Measurements from ENCODE around the gene SLC15A5.

The SLC15A5 gene

GRCh38 chr12:16241346-16241745, 36.1 kb downstream of the SLC15A5 start:
- no peaks in the 10 kb centered on the region for H3K36me3 ChIP-seq (replicated peaks; ENCODE audit: low read depth, low read length)
- H4K20me1 ChIP-seq (ENCODE audit: insufficient read depth, low read length), result no peaks in the 10 kb centered on the region
- no peak overlapping the region for H3K4me3 ChIP-seq (ENCODE audit: low read length)
- H3K9me3 ChIP-seq (ENCODE audit: insufficient read depth, low read length), result no peaks in the 10 kb centered on the region
- no peak overlapping the region for H2AFZ ChIP-seq (ENCODE audit: low read depth, low read length)
- peaks cover 9% of the 10 kb centered on the region for H3K4me1 ChIP-seq (ENCODE audit: low read length)
- no peaks in the 10 kb centered on the region for H3K79me2 ChIP-seq (ENCODE audit: low read length)
- H3K27ac ChIP-seq (ENCODE audit: low read length), result no peak overlapping the region
- no peaks in the 10 kb centered on the region for H3K27me3 ChIP-seq (ENCODE audit: low read depth, low read length)
- H3K9ac ChIP-seq (ENCODE audit: low read length), result no peak overlapping the region
- TF ChIP-seq CTCF (IDR thresholded peaks at IDR 0.05; ENCODE audit: low read depth, low read length) (no peak), EZH2phosphoT487 (IDR thresholded peaks at IDR 0.05; ENCODE audit: low read depth) (no peak)
- H3K4me2 ChIP-seq (ENCODE audit: low read length), result no peak overlapping the region

GRCh38 chr12:16238661-16239060, 38.8 kb downstream of the SLC15A5 start:
- no peaks in the 10 kb centered on the region for H3K27me3 ChIP-seq (ENCODE audit: low read depth, low read length)
- no peaks in the 10 kb centered on the region for H3K79me2 ChIP-seq (ENCODE audit: low read length)
- H4K20me1 ChIP-seq (ENCODE audit: insufficient read depth, low read length), result no peaks in the 10 kb centered on the region
- no peaks in the 10 kb centered on the region for H3K36me3 ChIP-seq (replicated peaks; ENCODE audit: low read depth, low read length)
- H3K4me1 ChIP-seq (ENCODE audit: low read length), result peaks cover 9% of the 10 kb centered on the region
- H3K27ac ChIP-seq (ENCODE audit: low read length), result no peak overlapping the region
- H3K9me3 ChIP-seq (ENCODE audit: insufficient read depth, low read length), result no peaks in the 10 kb centered on the region
- H2AFZ ChIP-seq (ENCODE audit: low read depth, low read length), result no peak overlapping the region
- H3K4me2 ChIP-seq (ENCODE audit: low read length), result peak overlapping the region; percentile 13; the same call in 1 of the 2 replicates
- H3K9ac ChIP-seq (ENCODE audit: low read length), result no peak overlapping the region
- no peak for TF ChIP-seq CTCF (IDR thresholded peaks at IDR 0.05; ENCODE audit: low read depth, low read length)
- no peak for TF ChIP-seq EZH2phosphoT487 (IDR thresholded peaks at IDR 0.05; ENCODE audit: low read depth)
- H3K4me3 ChIP-seq (ENCODE audit: low read length), result no peak overlapping the region

GRCh38 chr12:16229676-16230075, 47.8 kb downstream of the SLC15A5 start:
- Histone ChIP-seq H3K4me1 (ENCODE audit: low read length) (peaks cover 31% of the 10 kb centered on the region), H2AFZ (ENCODE audit: low read depth, low read length) (no peak overlapping the region), H3K27me3 (ENCODE audit: low read depth, low read length) (no peaks in the 10 kb centered on the region), H3K79me2 (ENCODE audit: low read length) (no peaks in the 10 kb centered on the region), H3K9me3 (ENCODE audit: insufficient read depth, low read length) (no peaks in the 10 kb centered on the region), H3K4me2 (ENCODE audit: low read length) (no peak overlapping the region), H3K4me3 (ENCODE audit: low read length) (no peak overlapping the region), H4K20me1 (ENCODE audit: insufficient read depth, low read length) (no peaks in the 10 kb centered on the region), H3K9ac (ENCODE audit: low read length) (no peak overlapping the region), H3K36me3 (replicated peaks; ENCODE audit: low read depth, low read length) (no peaks in the 10 kb centered on the region), H3K27ac (ENCODE audit: low read length) (no peak overlapping the region)
- TF ChIP-seq EZH2phosphoT487 (IDR thresholded peaks at IDR 0.05; ENCODE audit: low read depth) (no peak), CTCF (IDR thresholded peaks at IDR 0.05; ENCODE audit: low read depth, low read length) (no peak)

- peak overlapping the region; percentile 87 for H3K27ac ChIP-seq (ENCODE audit: low read length)
- peaks cover 31% of the 10 kb centered on the region for H3K4me1 ChIP-seq (ENCODE audit: low read length)
Observed at GRCh38 chr12:16228067-16228466, 49.4 kb downstream of the SLC15A5 start.

More at GRCh38 chr12:16228067-16228466, 49.4 kb downstream of the SLC15A5 start:
- peak overlapping the region; percentile 52 for H3K9ac ChIP-seq (ENCODE audit: low read length)
- no peaks in the 10 kb centered on the region for H4K20me1 ChIP-seq (ENCODE audit: insufficient read depth, low read length)
- H3K27me3 ChIP-seq (ENCODE audit: low read depth, low read length), result no peaks in the 10 kb centered on the region
- peak overlapping the region; percentile 79 for H2AFZ ChIP-seq (ENCODE audit: low read depth, low read length)
- H3K9me3 ChIP-seq (ENCODE audit: insufficient read depth, low read length), result no peaks in the 10 kb centered on the region
- H3K36me3 ChIP-seq (replicated peaks; ENCODE audit: low read depth, low read length), result no peaks in the 10 kb centered on the region
- peak overlapping the region; percentile 65 for H3K4me2 ChIP-seq (ENCODE audit: low read length)
- peak overlapping the region; percentile 42 for H3K4me3 ChIP-seq (ENCODE audit: low read length)
- TF ChIP-seq EZH2phosphoT487 (IDR thresholded peaks at IDR 0.05; ENCODE audit: low read depth) (no peak), CTCF (IDR thresholded peaks at IDR 0.05; ENCODE audit: low read depth, low read length) (no peak)
- H3K79me2 ChIP-seq (ENCODE audit: low read length), result no peaks in the 10 kb centered on the region
